ENCODE data around the gene DDX27. TPM values are rescaled to one million over a fixed set of nuclear protein-coding genes. Genes with fewer than 3 reads are reported as not detected.

DDX27 gene
- total and polyA plus RNA-seq, 12 donors, result 11.0 to 26.2 (median 13.2) TPM

GRCh38 chr20:49199729-49200293, 19.4 kb upstream of the DDX27 start:
- ATAC-seq (no peak), DNase-seq (no peak)
- Histone ChIP-seq H3K4me1 (no peaks in the 10 kb centered on the region), H3K27ac (no peak overlapping the region), H3K4me3 (no peak overlapping the region), H3K9me3 (peaks cover 0 to 7% (median 0%) of the 10 kb centered on the region in 11 donors), H3K27me3 (no peaks in the 10 kb centered on the region), H3K36me3 (no peaks in the 10 kb centered on the region)
- intact Hi-C loops (cut with DNase I), result no loop called here
- no peak for TF ChIP-seq CTCF (IDR thresholded peaks at IDR 0.05)
- WGBS, 2 donors, result 91 to 94% methylated on average over 4 of the region's 4 CpGs

DNA sequence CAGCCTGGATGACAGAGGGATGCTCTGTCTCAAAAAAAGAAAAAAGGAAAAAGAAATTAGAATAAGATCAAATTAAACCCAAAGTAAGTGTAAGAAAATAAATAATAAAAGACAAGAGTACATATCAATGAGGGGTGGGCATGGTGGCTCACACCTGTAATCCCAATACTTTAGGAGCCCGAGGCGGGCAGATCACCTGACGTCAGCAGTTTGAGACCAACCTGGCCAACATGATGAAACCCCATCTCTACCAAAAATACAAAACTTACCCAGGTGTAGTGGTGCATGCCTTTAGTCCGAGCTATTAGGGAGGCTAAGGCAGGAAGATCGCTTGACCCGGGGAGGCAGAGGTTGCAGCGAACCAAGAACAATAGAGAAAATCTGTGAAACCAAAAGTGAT, 16.2 kb upstream of the DDX27 start:
- no peaks in the 10 kb centered on the region for H3K4me1 ChIP-seq
- H3K27ac ChIP-seq, result no peak overlapping the region
- peaks cover 0 to 7% (median 0%) of the 10 kb centered on the region in 11 donors for H3K9me3 ChIP-seq
- H3K36me3 ChIP-seq, result no peaks in the 10 kb centered on the region
- no peak for ATAC-seq
- no peak for DNase-seq
- 88% methylated on average over 7 of the region's 7 CpGs for WGBS, 2 donors
- H3K27me3 ChIP-seq, result no peaks in the 10 kb centered on the region
- no peak for TF ChIP-seq CTCF (IDR thresholded peaks at IDR 0.05)
- no peak overlapping the region for H3K4me3 ChIP-seq
- intact Hi-C loops (cut with DNase I), result no loop called here

GRCh38 chr20:49203746-49204145, 15.5 kb upstream of the DDX27 start:
- no peak for DNase-seq
- H3K4me1 ChIP-seq, result no peaks in the 10 kb centered on the region

GRCh38 chr20:49207076-49207475, 12.1 kb upstream of the DDX27 start:
- no peak for DNase-seq
- 91 to 93% methylated on average over 6 of the region's 6 CpGs for WGBS, 2 donors

More at GRCh38 chr20:49203746-49204145, 15.5 kb upstream of the DDX27 start:
- ATAC-seq, result no peak
- no peak overlapping the region for H3K27ac ChIP-seq
- H3K9me3 ChIP-seq, result peaks cover 0 to 7% (median 0%) of the 10 kb centered on the region in 11 donors
- 78 to 93% methylated on average over 9 of the region's 9 CpGs for WGBS, 2 donors
- no peak overlapping the region for H3K4me3 ChIP-seq
- intact Hi-C loops (cut with DNase I), result no loop called here
- no peaks in the 10 kb centered on the region for H3K27me3 ChIP-seq
- TF ChIP-seq CTCF (IDR thresholded peaks at IDR 0.05), result no peak
- no peaks in the 10 kb centered on the region for H3K36me3 ChIP-seq

More at GRCh38 chr20:49207076-49207475, 12.1 kb upstream of the DDX27 start:
- peaks cover 0 to 16% (median 10%) of the 10 kb centered on the region in 11 donors for H3K9me3 ChIP-seq
- no peaks in the 10 kb centered on the region for H3K27me3 ChIP-seq
- H3K4me3 ChIP-seq, result no peak overlapping the region
- ATAC-seq, result no peak
- TF ChIP-seq CTCF (IDR thresholded peaks at IDR 0.05), result no peak
- H3K27ac ChIP-seq, result no peak overlapping the region
- H3K4me1 ChIP-seq, result no peaks in the 10 kb centered on the region
- intact Hi-C loops (cut with DNase I), result no loop called here
- no peaks in the 10 kb centered on the region for H3K36me3 ChIP-seq
